Measurements from ENCODE around the gene DRD3. TPM values are rescaled to one million over a fixed set of nuclear protein-coding genes. Genes with fewer than 3 reads are reported as not detected.

Gene DRD3
- total and polyA plus RNA-seq, 7 donors = not detected

- WGBS, 3 donors = 91 to 96% (median 93%) methylated on average over 3 of the region's 3 CpGs
- Histone ChIP-seq H3K27me3 (ENCODE audit: insufficient read depth in 3 of 3, low read length in 2 of 3) (no peaks in the 10 kb centered on the region), H3K9me3 (no peaks in the 10 kb centered on the region), H3K36me3 (ENCODE audit: insufficient read depth in 1 of 2, low read depth in 1 of 2) (no peaks in the 10 kb centered on the region), H3K4me1 (no peaks in the 10 kb centered on the region), H3K27ac (no peak overlapping the region), H3K4me3 (no peak overlapping the region)
- DNase-seq (no peak), ATAC-seq (no peak)
- TF ChIP-seq CTCF (IDR thresholded peaks at IDR 0.05) = no peak
- intact Hi-C loops (cut with DNase I) = no loop called here
Observed at GRCh38 chr3:114133947-114134346, 44.9 kb downstream of the DRD3 start.

GRCh38 chr3:114132500-114132899 lies 46.4 kb downstream of the DRD3 start:
- no peak for ATAC-seq

GRCh38 chr3:114128826-114129225 lies 50.0 kb downstream of the DRD3 start:
- intact Hi-C loops (cut with DNase I) = no loop called here
- no peak for TF ChIP-seq CTCF (IDR thresholded peaks at IDR 0.05)
- 89 to 92% (median 91%) methylated on average over 8 of the region's 8 CpGs for WGBS, 3 donors
- Histone ChIP-seq H3K4me1 (no peaks in the 10 kb centered on the region), H3K4me3 (no peak overlapping the region), H3K27ac (no peak overlapping the region), H3K9me3 (no peaks in the 10 kb centered on the region), H3K36me3 (ENCODE audit: insufficient read depth in 1 of 2, low read depth in 1 of 2) (no peaks in the 10 kb centered on the region), H3K27me3 (ENCODE audit: insufficient read depth in 3 of 3, low read length in 2 of 3) (no peaks in the 10 kb centered on the region)
- ATAC-seq (no peak), DNase-seq (no peak)

More at GRCh38 chr3:114132500-114132899, 46.4 kb downstream of the DRD3 start:
- Histone ChIP-seq H3K9me3 (no peaks in the 10 kb centered on the region), H3K27me3 (ENCODE audit: insufficient read depth in 3 of 3, low read length in 2 of 3) (no peaks in the 10 kb centered on the region), H3K4me3 (no peak overlapping the region), H3K27ac (no peak overlapping the region), H3K4me1 (no peaks in the 10 kb centered on the region), H3K36me3 (ENCODE audit: insufficient read depth in 1 of 2, low read depth in 1 of 2) (no peaks in the 10 kb centered on the region)
- 90 to 93% (median 91%) methylated on average over 3 of the region's 3 CpGs for WGBS, 3 donors
- no peak for DNase-seq
- intact Hi-C loops (cut with DNase I) = no loop called here
- no peak for TF ChIP-seq CTCF (IDR thresholded peaks at IDR 0.05)

- no peak for ATAC-seq
- Histone ChIP-seq H3K27me3 (ENCODE audit: insufficient read depth in 3 of 3, low read length in 2 of 3) (no peaks in the 10 kb centered on the region), H3K9me3 (no peaks in the 10 kb centered on the region), H3K27ac (no peak overlapping the region), H3K4me1 (no peaks in the 10 kb centered on the region), H3K4me3 (no peak overlapping the region), H3K36me3 (ENCODE audit: insufficient read depth in 1 of 2, low read depth in 1 of 2) (no peaks in the 10 kb centered on the region)
- no peak for DNase-seq
- intact Hi-C loops (cut with DNase I) = no loop called here
- 81 to 93% (median 83%) methylated on average over 1 of the region's 1 CpG for WGBS, 3 donors
- TF ChIP-seq CTCF (IDR thresholded peaks at IDR 0.05) = no peak
Observed at GRCh38 chr3:114128231-114128630, 50.6 kb downstream of the DRD3 start.

GRCh38 chr3:114127517-114127916 lies 51.3 kb downstream of the DRD3 start:
- H3K27ac ChIP-seq = no peak overlapping the region
- H3K27me3 ChIP-seq (ENCODE audit: insufficient read depth in 3 of 3, low read length in 2 of 3) = no peaks in the 10 kb centered on the region
- intact Hi-C loops (cut with DNase I) = no loop called here
- no peaks in the 10 kb centered on the region for H3K4me1 ChIP-seq
- no peak for ATAC-seq
- no peak for DNase-seq
- H3K36me3 ChIP-seq (ENCODE audit: insufficient read depth in 1 of 2, low read depth in 1 of 2) = no peaks in the 10 kb centered on the region
- TF ChIP-seq CTCF (IDR thresholded peaks at IDR 0.05) = no peak
- 88 to 91% (median 88%) methylated on average over 3 of the region's 3 CpGs for WGBS, 3 donors
- H3K9me3 ChIP-seq = no peaks in the 10 kb centered on the region
- H3K4me3 ChIP-seq = no peak overlapping the region

All from psoas muscle (tissue), 8 donors.